Measurements from ENCODE around the gene CYP2A6.

Gene CYP2A6

DNA sequence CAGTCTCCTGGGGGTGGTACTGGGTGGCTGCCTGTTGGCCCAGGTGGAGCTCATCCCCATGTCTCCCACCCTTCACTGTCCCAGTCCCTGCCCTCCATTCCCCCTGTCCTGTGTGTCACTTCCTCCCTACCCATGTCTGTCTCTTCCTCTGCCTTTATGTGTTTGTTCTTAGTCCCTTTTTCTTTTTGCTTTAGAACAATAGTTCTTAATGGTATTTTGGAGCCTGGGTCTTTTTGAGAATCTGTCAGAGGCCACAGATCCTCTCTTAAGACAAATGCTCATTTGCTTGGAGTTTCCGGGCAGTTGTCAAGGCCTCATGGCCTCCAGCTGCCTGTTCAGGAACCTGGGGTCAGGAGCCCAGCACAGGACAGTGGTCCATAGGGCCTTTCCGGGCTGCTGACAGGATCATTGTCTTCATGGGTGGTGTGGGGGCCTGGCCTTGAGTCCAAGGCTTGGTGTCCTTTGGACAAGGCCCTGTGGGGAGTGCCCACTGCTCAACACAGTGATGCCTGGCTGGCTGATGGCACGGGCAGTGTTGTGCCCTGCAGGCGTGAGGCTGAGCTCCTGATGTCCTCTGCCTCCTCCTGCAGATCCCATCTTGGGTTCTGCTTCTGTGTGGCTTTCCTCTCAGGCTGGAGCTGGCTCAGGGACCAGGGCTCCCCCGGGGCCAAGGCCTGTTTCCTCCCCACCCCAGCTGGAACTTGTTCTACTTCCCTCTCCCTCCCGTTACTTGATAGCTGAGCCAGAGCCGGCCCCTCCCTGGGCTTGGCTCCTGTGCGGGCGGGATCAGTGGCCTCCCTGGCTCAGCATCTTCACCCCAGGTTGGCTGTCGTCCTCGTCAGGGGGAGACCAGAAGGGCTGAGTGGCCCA, 47.7 kb downstream of the CYP2A6 start:
- no peak for DNase-seq (ENCODE audit: low read depth in 2 of 2)

GRCh38 chr19:40801426-40802299, 48.6 kb downstream of the CYP2A6 start:
- DNase-seq (ENCODE audit: low read depth in 2 of 2), result no peak

GRCh38 chr19:40800997-40801377, 49.3 kb downstream of the CYP2A6 start:
- no peak for DNase-seq (ENCODE audit: low read depth in 2 of 2)

- no peak for DNase-seq (ENCODE audit: low read depth in 2 of 2)
These were observed 49.8 kb downstream of the CYP2A6 start for GRCh38 chr19:40800339-40800996.

- no peak for DNase-seq (ENCODE audit: low read depth in 2 of 2)
These were observed 50.5 kb downstream of the CYP2A6 start for GRCh38 chr19:40799558-40800338.

DNA sequence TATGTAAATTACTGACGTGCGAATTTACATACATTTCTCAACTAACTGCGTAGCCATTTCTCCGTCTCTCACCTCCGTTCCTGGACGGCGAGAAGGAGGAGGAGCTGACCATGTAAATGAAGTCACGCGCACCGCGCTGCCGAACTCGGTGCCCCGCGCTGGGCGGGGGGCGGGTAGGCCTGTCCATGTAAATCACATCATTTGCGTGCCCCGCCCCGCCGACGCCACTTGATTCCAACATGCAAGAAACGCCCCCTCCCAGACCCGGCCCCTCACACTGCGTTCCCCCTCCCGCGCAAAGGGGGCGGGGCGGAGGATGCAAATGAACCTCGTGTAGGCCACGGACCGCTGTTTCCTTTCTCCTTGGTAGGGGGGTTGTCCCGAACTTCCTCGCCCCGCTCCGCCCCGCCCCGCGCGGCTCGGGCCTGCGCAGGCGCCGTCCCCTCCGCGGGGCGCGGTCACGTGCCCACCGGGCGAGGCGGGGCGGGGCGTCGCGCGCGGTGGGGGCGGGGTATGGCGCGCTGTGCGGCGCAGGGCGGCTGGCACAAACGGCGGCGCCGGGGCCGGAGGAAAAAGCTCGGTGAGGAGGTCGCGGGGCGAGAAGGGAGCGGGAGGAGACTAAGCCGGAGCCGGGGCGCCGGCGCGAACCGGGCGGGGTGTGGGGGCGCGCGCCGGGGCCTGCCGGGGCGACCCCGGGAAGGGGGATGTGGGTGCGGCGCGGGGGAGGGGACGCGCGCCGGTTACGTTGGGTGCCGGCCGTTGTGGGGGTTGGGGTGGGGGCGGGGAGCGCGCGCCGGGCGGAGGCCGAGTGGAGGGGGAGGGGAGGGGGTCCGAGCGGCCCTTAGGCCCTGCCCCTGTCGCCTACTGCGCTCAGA, 51.3 kb downstream of the CYP2A6 start, which contains the start of gene EGLN2:
Gene EGLN2 (plus strand): TSS at position 509 of the 875 bp plus-strand sequence. CDS start 1,382 bp downstream, outside the sequence.
- peak; percentile 100 for DNase-seq (ENCODE audit: low read depth in 2 of 2)

GRCh38 chr19:40797963-40798682, 52.1 kb downstream of the CYP2A6 start:
- DNase-seq (ENCODE audit: low read depth in 2 of 2), result no peak

- DNase-seq (ENCODE audit: low read depth in 2 of 2), result no peak
These were observed 52.9 kb downstream of the CYP2A6 start for GRCh38 chr19:40797166-40797962.
